IMR-90 (cell line): Measurements from ENCODE around the gene MTRF1L.

ENCODE experiments used
- POLR2A ChIP-seq: IDR thresholded peaks from 2 replicates; pipeline ENCODE4 v1.6.1; 2012; ENCODE audit warnings: mild to moderate bottlenecking, low read depth, low read length
- RAD21 ChIP-seq: IDR thresholded peaks from 2 replicates; pipeline ENCODE4 v1.6.1; 2012; ENCODE audit warnings: low read length, improper control_type of control experiment
- RFX5 ChIP-seq: IDR thresholded peaks from 2 replicates; pipeline ENCODE4 v1.8.0; 2012; ENCODE audit warnings: low read depth, mild to moderate bottlenecking, low read length, moderate library complexity
- SMC3 ChIP-seq: fragments of 150-350 bp; IDR thresholded peaks from 2 replicates; pipeline ENCODE4 v1.6.1; 2016; ENCODE audit warnings: low read depth, mild to moderate bottlenecking, antibody characterized with exemption, low read length, moderate library complexity
- TF ChIP-seq, protein P1 (sequence below): conservative IDR thresholded peaks from 2 replicates; pipeline ENCODE4 v1.5.1; 2012; ENCODE audit warnings: mild to moderate bottlenecking, low read depth, low read length, improper control_type of control experiment
- TF ChIP-seq, protein P2 (sequence below): fragments of 150-350 bp; IDR thresholded peaks from 2 replicates; pipeline ENCODE4 v1.6.1; 2017; ENCODE audit warnings: mild to moderate bottlenecking, antibody characterized with exemption, low read length, low read depth
- TF ChIP-seq, protein P3 (sequence below): fragments of 150-350 bp; IDR thresholded peaks from 2 replicates; pipeline ENCODE4 v1.6.1; 2016; ENCODE audit warnings: low read depth, mild to moderate bottlenecking, low read length, moderate library complexity, borderline replicate concordance

DNA sequence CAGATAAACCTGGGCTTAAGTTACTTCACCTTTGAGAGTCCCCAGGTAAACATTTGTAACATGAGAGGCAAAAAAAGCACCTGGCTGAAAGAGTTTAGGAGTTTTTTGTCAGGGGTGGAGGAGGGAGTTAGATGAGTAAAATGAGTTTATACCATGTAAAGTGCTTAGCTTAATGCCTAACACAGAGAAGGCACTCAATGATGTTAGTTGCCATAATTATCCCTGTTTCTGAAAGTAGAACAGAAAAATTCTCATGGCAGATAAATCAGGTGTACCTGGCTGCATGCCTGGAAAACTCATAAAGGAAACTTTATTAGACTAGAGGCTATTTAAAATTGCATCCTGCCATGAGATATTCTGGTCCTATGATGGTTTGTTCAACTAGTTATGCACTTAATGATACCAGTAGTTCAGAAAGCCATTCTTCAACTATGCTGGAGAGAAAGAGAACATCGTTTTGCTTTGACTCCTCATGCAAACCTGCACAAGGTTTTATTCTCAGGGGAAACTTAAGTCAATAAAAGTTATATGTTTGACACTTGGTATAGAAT, 60.1 kb downstream of the MTRF1L start:
- TF ChIP-seq, protein P1, sequence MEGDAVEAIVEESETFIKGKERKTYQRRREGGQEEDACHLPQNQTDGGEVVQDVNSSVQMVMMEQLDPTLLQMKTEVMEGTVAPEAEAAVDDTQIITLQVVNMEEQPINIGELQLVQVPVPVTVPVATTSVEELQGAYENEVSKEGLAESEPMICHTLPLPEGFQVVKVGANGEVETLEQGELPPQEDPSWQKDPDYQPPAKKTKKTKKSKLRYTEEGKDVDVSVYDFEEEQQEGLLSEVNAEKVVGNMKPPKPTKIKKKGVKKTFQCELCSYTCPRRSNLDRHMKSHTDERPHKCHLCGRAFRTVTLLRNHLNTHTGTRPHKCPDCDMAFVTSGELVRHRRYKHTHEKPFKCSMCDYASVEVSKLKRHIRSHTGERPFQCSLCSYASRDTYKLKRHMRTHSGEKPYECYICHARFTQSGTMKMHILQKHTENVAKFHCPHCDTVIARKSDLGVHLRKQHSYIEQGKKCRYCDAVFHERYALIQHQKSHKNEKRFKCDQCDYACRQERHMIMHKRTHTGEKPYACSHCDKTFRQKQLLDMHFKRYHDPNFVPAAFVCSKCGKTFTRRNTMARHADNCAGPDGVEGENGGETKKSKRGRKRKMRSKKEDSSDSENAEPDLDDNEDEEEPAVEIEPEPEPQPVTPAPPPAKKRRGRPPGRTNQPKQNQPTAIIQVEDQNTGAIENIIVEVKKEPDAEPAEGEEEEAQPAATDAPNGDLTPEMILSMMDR: no peak
- TF ChIP-seq RAD21 (no peak), RFX5 (no peak), POLR2A (no peak), SMC3 (no peak)
- TF ChIP-seq, protein P2, sequence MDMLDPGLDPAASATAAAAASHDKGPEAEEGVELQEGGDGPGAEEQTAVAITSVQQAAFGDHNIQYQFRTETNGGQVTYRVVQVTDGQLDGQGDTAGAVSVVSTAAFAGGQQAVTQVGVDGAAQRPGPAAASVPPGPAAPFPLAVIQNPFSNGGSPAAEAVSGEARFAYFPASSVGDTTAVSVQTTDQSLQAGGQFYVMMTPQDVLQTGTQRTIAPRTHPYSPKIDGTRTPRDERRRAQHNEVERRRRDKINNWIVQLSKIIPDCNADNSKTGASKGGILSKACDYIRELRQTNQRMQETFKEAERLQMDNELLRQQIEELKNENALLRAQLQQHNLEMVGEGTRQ: no peak
- TF ChIP-seq, protein P3, sequence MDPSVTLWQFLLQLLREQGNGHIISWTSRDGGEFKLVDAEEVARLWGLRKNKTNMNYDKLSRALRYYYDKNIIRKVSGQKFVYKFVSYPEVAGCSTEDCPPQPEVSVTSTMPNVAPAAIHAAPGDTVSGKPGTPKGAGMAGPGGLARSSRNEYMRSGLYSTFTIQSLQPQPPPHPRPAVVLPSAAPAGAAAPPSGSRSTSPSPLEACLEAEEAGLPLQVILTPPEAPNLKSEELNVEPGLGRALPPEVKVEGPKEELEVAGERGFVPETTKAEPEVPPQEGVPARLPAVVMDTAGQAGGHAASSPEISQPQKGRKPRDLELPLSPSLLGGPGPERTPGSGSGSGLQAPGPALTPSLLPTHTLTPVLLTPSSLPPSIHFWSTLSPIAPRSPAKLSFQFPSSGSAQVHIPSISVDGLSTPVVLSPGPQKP: no peak
